Mesothelial cell of epicardium (in vitro differentiated cells): ENCODE results near the gene RNF157. TPM values are rescaled to one million over a fixed set of nuclear protein-coding genes. Genes with fewer than 3 reads are reported as not detected.

Experiments used
- DNase-seq, 2 experiments: peaks; one replicate each; pipeline ENCODE4 v3.0.0; 2021; ENCODE audit warnings: low spot score in 2 of 2; ENCODE audit not compliant: unreplicated experiment in 2 of 2
- H3K27ac Mint-ChIP-seq: 2 replicates; pipeline ENCODE4 v1.8.0; 2021; ENCODE audit warnings: mixed read lengths
- H3K27me3 Mint-ChIP-seq: 2 replicates; pipeline ENCODE4 v1.8.0; 2021; ENCODE audit warnings: low read depth, mixed read lengths
- H3K36me3 Mint-ChIP-seq: 2 replicates; pipeline ENCODE4 v1.8.0; 2021; ENCODE audit warnings: mixed read lengths
- H3K4me1 Mint-ChIP-seq: 2 replicates; pipeline ENCODE4 v1.8.0; 2021; ENCODE audit warnings: mixed read lengths
- H3K4me3 Mint-ChIP-seq: 2 replicates; pipeline ENCODE4 v1.8.0; 2021; ENCODE audit warnings: mild to moderate bottlenecking, moderate library complexity, mixed read lengths
- H3K9me3 Mint-ChIP-seq: 2 replicates; pipeline ENCODE4 v1.8.0; 2021; ENCODE audit warnings: mixed read lengths
- total RNA-seq: library from RNA; stranded (reverse); gene quantifications from 3 replicates; pipeline ENCODE4 v1.2.1, GENCODE V29; 2021
- TF ChIP-seq, protein P1 (sequence below): fragments of 200-600 bp; sonication (generic); IDR thresholded peaks from one replicate; pipeline ENCODE4 v1.5.0; 2021; ENCODE audit warnings: antibody characterized with exemption; ENCODE audit not compliant: unreplicated experiment

RNF157 gene
- total RNA-seq, 1 donor from 2014 or later = 8.0 TPM

GRCh38 chr17:76115138-76115754 lies 125.0 kb downstream of the RNF157 start:
- TF ChIP-seq, protein P1, sequence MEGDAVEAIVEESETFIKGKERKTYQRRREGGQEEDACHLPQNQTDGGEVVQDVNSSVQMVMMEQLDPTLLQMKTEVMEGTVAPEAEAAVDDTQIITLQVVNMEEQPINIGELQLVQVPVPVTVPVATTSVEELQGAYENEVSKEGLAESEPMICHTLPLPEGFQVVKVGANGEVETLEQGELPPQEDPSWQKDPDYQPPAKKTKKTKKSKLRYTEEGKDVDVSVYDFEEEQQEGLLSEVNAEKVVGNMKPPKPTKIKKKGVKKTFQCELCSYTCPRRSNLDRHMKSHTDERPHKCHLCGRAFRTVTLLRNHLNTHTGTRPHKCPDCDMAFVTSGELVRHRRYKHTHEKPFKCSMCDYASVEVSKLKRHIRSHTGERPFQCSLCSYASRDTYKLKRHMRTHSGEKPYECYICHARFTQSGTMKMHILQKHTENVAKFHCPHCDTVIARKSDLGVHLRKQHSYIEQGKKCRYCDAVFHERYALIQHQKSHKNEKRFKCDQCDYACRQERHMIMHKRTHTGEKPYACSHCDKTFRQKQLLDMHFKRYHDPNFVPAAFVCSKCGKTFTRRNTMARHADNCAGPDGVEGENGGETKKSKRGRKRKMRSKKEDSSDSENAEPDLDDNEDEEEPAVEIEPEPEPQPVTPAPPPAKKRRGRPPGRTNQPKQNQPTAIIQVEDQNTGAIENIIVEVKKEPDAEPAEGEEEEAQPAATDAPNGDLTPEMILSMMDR = no peak
- H3K36me3 Mint-ChIP-seq = peaks cover 1% of the 10 kb centered on the region
- no peak overlapping the region for H3K27ac Mint-ChIP-seq
- DNase-seq = no peak
- H3K9me3 Mint-ChIP-seq = peaks cover 4% of the 10 kb centered on the region
- no peak overlapping the region for H3K4me3 Mint-ChIP-seq
- peaks cover 4% of the 10 kb centered on the region for H3K27me3 Mint-ChIP-seq
- H3K4me1 Mint-ChIP-seq = no peaks in the 10 kb centered on the region

- no peak for DNase-seq
- Mint-ChIP-seq H3K4me1 (peaks cover under 1% of the 10 kb centered on the region), H3K27me3 (peaks cover 4% of the 10 kb centered on the region), H3K9me3 (peaks cover 4% of the 10 kb centered on the region), H3K27ac (no peak overlapping the region), H3K4me3 (no peak overlapping the region), H3K36me3 (peaks cover 1% of the 10 kb centered on the region)
- TF ChIP-seq, protein P1 = no peak
Measured at GRCh38 chr17:76111956-76112355, 128.3 kb downstream of the RNF157 start.

GRCh38 chr17:76107509-76107908 lies 132.8 kb downstream of the RNF157 start:
- no peak overlapping the region for H3K27ac Mint-ChIP-seq
- no peak for DNase-seq
- H3K4me3 Mint-ChIP-seq = no peak overlapping the region

GRCh38 chr17:76106703-76107102 lies 133.6 kb downstream of the RNF157 start:
- peak overlapping the region; percentile 70 for H3K27ac Mint-ChIP-seq
- H3K4me1 Mint-ChIP-seq = peaks cover 20% of the 10 kb centered on the region
- TF ChIP-seq, protein P1 = no peak
- no peaks in the 10 kb centered on the region for H3K27me3 Mint-ChIP-seq
- no peak overlapping the region for H3K4me3 Mint-ChIP-seq
- no peak for DNase-seq
- H3K9me3 Mint-ChIP-seq = no peaks in the 10 kb centered on the region
- peaks cover 2% of the 10 kb centered on the region for H3K36me3 Mint-ChIP-seq

More at GRCh38 chr17:76107509-76107908, 132.8 kb downstream of the RNF157 start:
- TF ChIP-seq, protein P1 = peak; percentile 10
- Mint-ChIP-seq H3K9me3 (no peaks in the 10 kb centered on the region), H3K27me3 (peaks cover 4% of the 10 kb centered on the region), H3K36me3 (no peaks in the 10 kb centered on the region), H3K4me1 (peaks cover 20% of the 10 kb centered on the region)

GRCh38 chr17:76104896-76105231 lies 135.4 kb downstream of the RNF157 start:
- DNase-seq = no peak
- Mint-ChIP-seq H3K27me3 (no peaks in the 10 kb centered on the region), H3K36me3 (peaks cover 11% of the 10 kb centered on the region), H3K9me3 (no peaks in the 10 kb centered on the region), H3K4me3 (peak overlapping the region; percentile 34), H3K27ac (no peak overlapping the region), H3K4me1 (peaks cover 20% of the 10 kb centered on the region)
- TF ChIP-seq, protein P1 = no peak
